Natural killer cell (primary cell): ENCODE data around the gene SLC39A11. TPM values are rescaled to one million over a fixed set of nuclear protein-coding genes. Genes with fewer than 3 reads are reported as not detected.

Source experiments
- ATAC-seq, 3 donors: fragments of 150-1000 bp in 2 of 3; fragments of 200-7000 bp in 1 of 3; cut with Tn5 transposase; 1 replicate in 1 of 3; 2 replicates in 2 of 3; pipeline ENCODE4 v1.10.0; 2021; ENCODE audit warnings: mild to moderate bottlenecking in 2 of 3, moderate library complexity in 2 of 3
- DNase-seq, 2 donors: peaks; one replicate each; pipeline versions ENCODE4 v3.0.0 to v3.0.0-alpha.2; 2013 to 2021; ENCODE audit warnings: mixed read lengths in 1 of 2
- H3K27ac ChIP-seq: one replicate; pipeline ENCODE4 v1.5.1; 2013; ENCODE audit warnings: mild to moderate bottlenecking, low read length
- H3K27me3 ChIP-seq: one replicate; pipeline ENCODE4 v1.6.1; 2013; ENCODE audit warnings: low read length; ENCODE audit not compliant: control insufficient read depth, insufficient read depth
- H3K36me3 ChIP-seq: one replicate; pipeline ENCODE4 v1.6.1; 2013; ENCODE audit warnings: low read length; ENCODE audit not compliant: control insufficient read depth, insufficient read depth
- H3K4me1 ChIP-seq: one replicate; pipeline ENCODE4 v1.6.1; 2013; ENCODE audit warnings: low read length; ENCODE audit not compliant: control insufficient read depth, insufficient read depth
- H3K4me3 ChIP-seq: one replicate; pipeline ENCODE4 v1.5.1; 2013; ENCODE audit warnings: low read length
- H3K9me3 ChIP-seq: one replicate; pipeline ENCODE4 v1.6.1; 2013; ENCODE audit warnings: low read length; ENCODE audit not compliant: control insufficient read depth, insufficient read depth
- H3K27ac Mint-ChIP-seq, 2 donors: one replicate each; pipeline ENCODE4 v1.8.0; 2022; ENCODE audit warnings: mild to moderate bottlenecking in 2 of 2, mixed read lengths in 2 of 2, moderate library complexity in 1 of 2
- H3K27me3 Mint-ChIP-seq, 2 donors: one replicate each; pipeline ENCODE4 v1.8.0; 2022; ENCODE audit warnings: low read depth in 2 of 2, mixed read lengths in 2 of 2
- H3K36me3 Mint-ChIP-seq: one replicate; pipeline ENCODE4 v1.8.0; 2022; ENCODE audit warnings: mixed read lengths
- H3K4me1 Mint-ChIP-seq, 2 donors: one replicate each; pipeline ENCODE4 v1.8.0; 2022; ENCODE audit warnings: mixed read lengths in 2 of 2
- H3K4me3 Mint-ChIP-seq: one replicate; pipeline ENCODE4 v1.8.0; 2022; ENCODE audit warnings: mild to moderate bottlenecking, moderate library complexity, mixed read lengths
- H3K9me3 Mint-ChIP-seq, 2 donors: one replicate each; pipeline ENCODE4 v1.8.0; 2022; ENCODE audit warnings: mixed read lengths in 2 of 2
- WGBS: methylation state at CpG from one replicate; pipeline ENCODE4 v1.1.7; 2013; ENCODE audit warnings: missing lambda C conversion rate; ENCODE audit not compliant: insufficient coverage; 5-methylcytosine and 5-hydroxymethylcytosine counted together
- intact Hi-C: fragments of 100-400 bp; cut with micrococcal nuclease; formaldehyde crosslinking; loops from one replicate; pipeline ENCODE4 v1.14.2; 2022
- total RNA-seq, 4 donors: library from RNA; stranded (reverse); fragments of 120-200 nt in 1 of 4; gene quantifications; one replicate each; pipeline versions ENCODE4 v1.2.3 to v1.2.4, GENCODE V29; 2013 to 2022
- TF ChIP-seq, protein P1 (sequence below): fragments of 200-600 bp; IDR thresholded peaks from one replicate; pipeline ENCODE4 v1.8.0; 2022; ENCODE audit warnings: antibody characterized with exemption

Gene SLC39A11
- total RNA-seq, 3 donors from 2014 or later (not counting 1 experiment from before 2014, with no cell fraction given), result 32.6 to 44.9 (median 39.4) TPM

DNA sequence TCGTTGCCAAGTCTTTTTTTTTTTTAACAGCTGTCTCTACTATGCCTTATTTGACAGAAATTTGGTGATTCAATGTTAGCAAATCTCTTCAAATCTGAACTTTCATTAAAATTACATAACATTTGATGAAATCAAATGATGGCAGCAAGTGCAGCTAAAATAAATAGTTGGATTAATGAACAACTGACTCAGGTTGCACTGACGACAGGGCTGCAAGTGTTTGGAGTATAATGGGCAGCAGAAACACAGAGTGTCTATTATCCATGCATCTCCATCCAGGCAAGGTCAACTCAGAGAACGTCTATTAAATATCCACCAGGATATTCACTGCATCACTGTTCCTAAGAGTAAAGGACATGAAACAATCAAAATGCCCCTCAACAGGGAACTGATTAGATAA is 109.8 kb downstream of the SLC39A11 start:
- 93% methylated on average over 2 of the region's 3 CpGs for whole genome bisulfite sequencing
- DNase-seq, result no peak
- Mint-ChIP-seq H3K27ac (no peak overlapping the region), H3K27me3 (no peaks in the 10 kb centered on the region), H3K4me3 (no peak overlapping the region), H3K9me3 (no peaks in the 10 kb centered on the region), H3K36me3 (no peaks in the 10 kb centered on the region), H3K4me1 (peaks cover 36 to 46% of the 10 kb centered on the region in 2 donors)
- Histone ChIP-seq H3K27me3 (no peaks in the 10 kb centered on the region), H3K9me3 (no peaks in the 10 kb centered on the region), H3K36me3 (no peaks in the 10 kb centered on the region), H3K4me1 (peaks cover 19% of the 10 kb centered on the region), H3K27ac (no peak overlapping the region), H3K4me3 (no peak overlapping the region)
- ATAC-seq, result no peak
- intact Hi-C loops, result loop anchor here (10.0 kb wide), 1 partner anchor 258 kb away; no protein-coding TSS in a partner anchor
- TF ChIP-seq, protein P1, sequence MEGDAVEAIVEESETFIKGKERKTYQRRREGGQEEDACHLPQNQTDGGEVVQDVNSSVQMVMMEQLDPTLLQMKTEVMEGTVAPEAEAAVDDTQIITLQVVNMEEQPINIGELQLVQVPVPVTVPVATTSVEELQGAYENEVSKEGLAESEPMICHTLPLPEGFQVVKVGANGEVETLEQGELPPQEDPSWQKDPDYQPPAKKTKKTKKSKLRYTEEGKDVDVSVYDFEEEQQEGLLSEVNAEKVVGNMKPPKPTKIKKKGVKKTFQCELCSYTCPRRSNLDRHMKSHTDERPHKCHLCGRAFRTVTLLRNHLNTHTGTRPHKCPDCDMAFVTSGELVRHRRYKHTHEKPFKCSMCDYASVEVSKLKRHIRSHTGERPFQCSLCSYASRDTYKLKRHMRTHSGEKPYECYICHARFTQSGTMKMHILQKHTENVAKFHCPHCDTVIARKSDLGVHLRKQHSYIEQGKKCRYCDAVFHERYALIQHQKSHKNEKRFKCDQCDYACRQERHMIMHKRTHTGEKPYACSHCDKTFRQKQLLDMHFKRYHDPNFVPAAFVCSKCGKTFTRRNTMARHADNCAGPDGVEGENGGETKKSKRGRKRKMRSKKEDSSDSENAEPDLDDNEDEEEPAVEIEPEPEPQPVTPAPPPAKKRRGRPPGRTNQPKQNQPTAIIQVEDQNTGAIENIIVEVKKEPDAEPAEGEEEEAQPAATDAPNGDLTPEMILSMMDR, result no peak

GRCh38 chr17:72978593-72979218 is 113.8 kb downstream of the SLC39A11 start:
- Mint-ChIP-seq H3K27ac (peak overlapping the region in 1 of 2 donors; percentile 73), H3K27me3 (no peaks in the 10 kb centered on the region)
- no peaks in the 10 kb centered on the region for H3K36me3 ChIP-seq

DNA sequence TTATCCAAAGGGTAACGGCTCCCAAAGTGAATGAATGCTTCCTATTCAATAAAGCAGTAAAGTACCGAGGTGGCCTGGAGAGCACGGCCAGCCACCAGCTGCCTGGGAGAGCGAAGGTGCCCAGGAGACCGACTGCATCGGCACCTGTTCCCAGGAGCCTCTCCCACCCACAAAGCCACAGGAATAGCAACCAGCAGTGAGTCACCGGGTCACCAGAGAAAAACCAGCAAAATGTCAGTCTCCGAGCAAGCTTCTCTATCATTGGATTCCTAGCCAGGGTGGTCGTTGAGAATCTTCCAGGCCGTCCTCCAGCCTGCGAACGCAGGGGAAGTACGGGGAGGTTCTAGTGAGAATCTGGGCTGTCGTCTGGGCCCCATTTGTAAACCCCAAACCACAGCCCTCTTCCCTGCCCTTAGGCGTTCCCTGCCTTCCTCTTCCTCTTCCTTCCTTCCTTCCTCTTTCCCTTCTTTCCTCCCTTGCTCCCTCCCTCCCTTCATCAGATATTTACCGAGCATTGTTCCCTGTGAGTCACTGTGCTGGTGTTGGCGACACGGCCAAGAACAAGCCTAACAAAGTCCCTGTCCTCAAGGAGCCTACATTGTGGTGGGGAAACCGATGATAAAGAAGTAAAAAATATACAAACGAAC is 114.6 kb downstream of the SLC39A11 start:
- Histone ChIP-seq H3K27me3 (no peaks in the 10 kb centered on the region), H3K9me3 (no peaks in the 10 kb centered on the region), H3K36me3 (no peaks in the 10 kb centered on the region), H3K4me1 (peaks cover 15% of the 10 kb centered on the region), H3K27ac (no peak overlapping the region), H3K4me3 (no peak overlapping the region)
- H3K36me3 Mint-ChIP-seq, result no peaks in the 10 kb centered on the region
- H3K9me3 Mint-ChIP-seq, result no peaks in the 10 kb centered on the region
- H3K4me3 Mint-ChIP-seq, result no peak overlapping the region
- DNase-seq, result no peak
- WGBS, result 78% methylated on average over 20 of the region's 20 CpGs
- TF ChIP-seq, protein P1, result no peak
- H3K4me1 Mint-ChIP-seq, result peaks cover 33 to 39% of the 10 kb centered on the region in 2 donors
- intact Hi-C loops, result no loop called here
- no peak for ATAC-seq
- H3K27ac Mint-ChIP-seq, result peak overlapping the region in 1 of 2 donors; percentile 73
- H3K27me3 Mint-ChIP-seq, result no peaks in the 10 kb centered on the region

More at GRCh38 chr17:72978593-72979218, 113.8 kb downstream of the SLC39A11 start:
- WGBS, result 83% methylated on average over 7 of the region's 9 CpGs
- H3K36me3 Mint-ChIP-seq, result no peaks in the 10 kb centered on the region
- DNase-seq, result no peak
- intact Hi-C loops, result no loop called here
- Histone ChIP-seq H3K9me3 (no peaks in the 10 kb centered on the region), H3K27ac (no peak overlapping the region), H3K4me3 (no peak overlapping the region), H3K27me3 (no peaks in the 10 kb centered on the region), H3K4me1 (peaks cover 15% of the 10 kb centered on the region)
- no peaks in the 10 kb centered on the region for H3K9me3 Mint-ChIP-seq
- H3K4me1 Mint-ChIP-seq, result peaks cover 37 to 40% of the 10 kb centered on the region in 2 donors
- no peak for ATAC-seq
- no peak overlapping the region for H3K4me3 Mint-ChIP-seq
- TF ChIP-seq, protein P1, result no peak
